Measurements from ENCODE around the gene RABGAP1L. TPM values are rescaled to one million over a fixed set of nuclear protein-coding genes. Genes with fewer than 3 reads are reported as not detected.

Gene RABGAP1L
- total and polyA plus RNA-seq, 10 of the 15 experiments (the other 5 are each of a cell fraction or from before 2014, with no cell fraction given) = 5.8 to 194 (median 113) TPM

DNA sequence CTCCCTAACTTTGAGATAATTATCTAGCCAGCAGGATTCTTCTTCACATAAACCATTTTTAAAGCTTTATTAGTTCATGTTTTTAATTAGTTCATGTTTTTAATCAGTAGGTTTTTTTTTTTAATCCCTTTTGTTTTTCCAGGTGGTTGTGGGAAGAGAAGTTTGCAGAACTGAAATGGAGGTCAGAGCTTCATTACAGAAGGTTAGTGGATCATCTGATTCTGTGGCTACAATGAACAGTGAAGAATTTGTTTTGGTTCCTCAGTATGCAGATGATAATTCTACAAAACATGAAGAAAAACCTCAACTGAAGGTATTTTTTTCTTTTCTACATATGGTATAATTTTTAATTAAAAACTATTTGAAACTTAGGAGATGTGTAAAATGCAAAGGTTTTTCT, 59.7 kb downstream of the RABGAP1L start:
- Histone ChIP-seq H3K27me3 (replicated peaks in 1 of 2; ENCODE audit: control insufficient read depth in 2 of 2, insufficient read depth in 2 of 2, low read length in 1 of 2) (no peaks in the 10 kb centered on the region), H3K9me3 (replicated peaks; ENCODE audit: control insufficient read depth, insufficient read depth, low read length) (no peaks in the 10 kb centered on the region; the same call in 1 of the 3 replicates), H3K4me2 (ENCODE audit: control insufficient read depth, insufficient read depth) (peak overlapping the region; percentile 72; the same call in 1 of the 2 replicates), H2AFZ (ENCODE audit: control insufficient read depth, low read depth, low read length) (no peak overlapping the region), H3K79me2 (ENCODE audit: control insufficient read depth, insufficient read depth, low read length) (peaks cover 46% of the 10 kb centered on the region), H3K9ac (ENCODE audit: control insufficient read depth, insufficient read depth, low read length) (no peak overlapping the region; the same call in 1 of the 2 replicates), H3K4me1 (ENCODE audit: control insufficient read depth, insufficient read depth, low read length) (peaks cover 38% of the 10 kb centered on the region), H4K20me1 (ENCODE audit: control insufficient read depth, insufficient read depth) (no peaks in the 10 kb centered on the region), H3K36me3 (ENCODE audit: control insufficient read depth in 2 of 2, insufficient read depth in 2 of 2, low read length in 1 of 2) (peaks cover 0 to 15% of the 10 kb centered on the region in 2 experiments; a peak in 1 of 4 replicates), H3K27ac (ENCODE audit: control insufficient read depth, insufficient read depth) (peak overlapping the region; percentile 78), H3K4me3 (peak overlapping the region; percentile 23; the same call in 1 of the 2 replicates)
- POLR2A ChIA-PET = interaction anchor here (0.7 kb wide), 2 partner anchors 345 to 1430 kb away, joined by 3 read pairs; no protein-coding TSS in a partner anchor
- no TSS peak for BruUV-seq (replicated peaks)
- FAIRE-seq = no peak
- DNase-seq (ENCODE audit: low read depth, low spot score) = no peak
- ATAC-seq = peak; percentile 43; the same call in 1 of the 3 replicates
- no peak for TF ChIP-seq TCF7 (IDR thresholded peaks at IDR 0.05; ENCODE audit: borderline replicate concordance)
- TF ChIP-seq RUNX3 (IDR thresholded peaks at IDR 0.05; ENCODE audit: low read length) = peak; percentile 59
- no peak for TF ChIP-seq ZNF274 (IDR thresholded peaks at IDR 0.05; ENCODE audit: insufficient read depth, insufficient read length)
- no peak for TF ChIP-seq NRF1 (conservative IDR thresholded peaks at IDR 0.05; ENCODE audit: low read depth, low read length)
- TF ChIP-seq TCF12 (IDR thresholded peaks at IDR 0.05; ENCODE audit: low read depth, low read length) = no peak
- peak; percentile 29; the same call in 1 of the 2 replicates for TF ChIP-seq NFIC (IDR thresholded peaks at IDR 0.05; ENCODE audit: low read depth, low read length)
- TF ChIP-seq RAD21 (IDR thresholded peaks at IDR 0.05; ENCODE audit: insufficient read depth, low read depth, low read length) = no peak
- TF ChIP-seq, protein P1, sequence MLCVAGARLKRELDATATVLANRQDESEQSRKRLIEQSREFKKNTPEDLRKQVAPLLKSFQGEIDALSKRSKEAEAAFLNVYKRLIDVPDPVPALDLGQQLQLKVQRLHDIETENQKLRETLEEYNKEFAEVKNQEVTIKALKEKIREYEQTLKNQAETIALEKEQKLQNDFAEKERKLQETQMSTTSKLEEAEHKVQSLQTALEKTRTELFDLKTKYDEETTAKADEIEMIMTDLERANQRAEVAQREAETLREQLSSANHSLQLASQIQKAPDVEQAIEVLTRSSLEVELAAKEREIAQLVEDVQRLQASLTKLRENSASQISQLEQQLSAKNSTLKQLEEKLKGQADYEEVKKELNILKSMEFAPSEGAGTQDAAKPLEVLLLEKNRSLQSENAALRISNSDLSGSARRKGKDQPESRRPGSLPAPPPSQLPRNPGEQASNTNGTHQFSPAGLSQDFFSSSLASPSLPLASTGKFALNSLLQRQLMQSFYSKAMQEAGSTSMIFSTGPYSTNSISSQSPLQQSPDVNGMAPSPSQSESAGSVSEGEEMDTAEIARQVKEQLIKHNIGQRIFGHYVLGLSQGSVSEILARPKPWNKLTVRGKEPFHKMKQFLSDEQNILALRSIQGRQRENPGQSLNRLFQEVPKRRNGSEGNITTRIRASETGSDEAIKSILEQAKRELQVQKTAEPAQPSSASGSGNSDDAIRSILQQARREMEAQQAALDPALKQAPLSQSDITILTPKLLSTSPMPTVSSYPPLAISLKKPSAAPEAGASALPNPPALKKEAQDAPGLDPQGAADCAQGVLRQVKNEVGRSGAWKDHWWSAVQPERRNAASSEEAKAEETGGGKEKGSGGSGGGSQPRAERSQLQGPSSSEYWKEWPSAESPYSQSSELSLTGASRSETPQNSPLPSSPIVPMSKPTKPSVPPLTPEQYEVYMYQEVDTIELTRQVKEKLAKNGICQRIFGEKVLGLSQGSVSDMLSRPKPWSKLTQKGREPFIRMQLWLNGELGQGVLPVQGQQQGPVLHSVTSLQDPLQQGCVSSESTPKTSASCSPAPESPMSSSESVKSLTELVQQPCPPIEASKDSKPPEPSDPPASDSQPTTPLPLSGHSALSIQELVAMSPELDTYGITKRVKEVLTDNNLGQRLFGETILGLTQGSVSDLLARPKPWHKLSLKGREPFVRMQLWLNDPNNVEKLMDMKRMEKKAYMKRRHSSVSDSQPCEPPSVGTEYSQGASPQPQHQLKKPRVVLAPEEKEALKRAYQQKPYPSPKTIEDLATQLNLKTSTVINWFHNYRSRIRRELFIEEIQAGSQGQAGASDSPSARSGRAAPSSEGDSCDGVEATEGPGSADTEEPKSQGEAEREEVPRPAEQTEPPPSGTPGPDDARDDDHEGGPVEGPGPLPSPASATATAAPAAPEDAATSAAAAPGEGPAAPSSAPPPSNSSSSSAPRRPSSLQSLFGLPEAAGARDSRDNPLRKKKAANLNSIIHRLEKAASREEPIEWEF (IDR thresholded peaks at IDR 0.05; ENCODE audit: insufficient replicate concordance, low read depth, low read length) = no peak
- TF ChIP-seq STAT3 (IDR thresholded peaks at IDR 0.05; ENCODE audit: low read depth, low read length) = no peak
- intact Hi-C loops (cut with micrococcal nuclease; ENCODE audit: unreplicated experiment) = loop anchor here (5.0 to 10.0 kb wide), 4 partner anchors 62 to 354 kb away; partner anchors contain the start of genes GAS5, RABGAP1L and ZBTB37
- RAD21 ChIA-PET (ENCODE audit: unreplicated experiment) = interaction anchor here (1.6 to 2.2 kb wide), 3 partner anchors 789 to 1477 kb away, joined by 5 to 22 read pairs (median 6); no protein-coding TSS in a partner anchor
- CTCF ChIA-PET = interaction anchor here (0.7 to 2.8 kb wide), 13 partner anchors 8 to 1477 kb away, joined by 3 to 33 read pairs (median 4); no protein-coding TSS in a partner anchor
- SMC1A ChIA-PET (ENCODE audit: uncharacterized antibody, unreplicated experiment) = interaction anchor here (1.1 to 2.0 kb wide), 7 partner anchors 12 to 1477 kb away, joined by 3 to 7 read pairs (median 4); no protein-coding TSS in a partner anchor
- in situ Hi-C loops (cut with MboI) = loop anchor here (5.0 to 25.0 kb wide), 2 partner anchors 122 to 782 kb away; no protein-coding TSS in a partner anchor

Data from GM12878 (cell line).